H9 (cell line): Measurements from ENCODE around the gene POMGNT1. TPM values are rescaled to one million over a fixed set of nuclear protein-coding genes. Genes with fewer than 3 reads are reported as not detected.

Experiments
- DNase-seq: peaks from one replicate; pipeline ENCODE4 v3.0.0-alpha.2; 2017
- H2AFZ ChIP-seq: one replicate; pipeline ENCODE4 v1.6.1; 2013; ENCODE audit warnings: mild to moderate bottlenecking, low read length, control low read depth, moderate library complexity
- H2AK5ac ChIP-seq: 2 replicates; pipeline ENCODE4 v1.6.1; 2013; ENCODE audit warnings: low read length, control low read depth, mixed read lengths; ENCODE audit not compliant: insufficient read length
- H2BK120ac ChIP-seq: one replicate; pipeline ENCODE4 v1.6.1; 2013; ENCODE audit warnings: low read depth, mild to moderate bottlenecking, low read length, control low read depth, inconsistent platforms; ENCODE audit not compliant: poor library complexity, severe bottlenecking
- H2BK12ac ChIP-seq: 2 replicates; pipeline ENCODE4 v1.6.1; 2013; ENCODE audit warnings: low read length, control low read depth, mixed read lengths, low read depth; ENCODE audit not compliant: insufficient read length
- H2BK15ac ChIP-seq: 2 replicates; pipeline ENCODE4 v1.6.1; 2013; ENCODE audit warnings: low read depth, low read length, control low read depth
- H2BK20ac ChIP-seq: one replicate; pipeline ENCODE4 v1.6.1; 2013; ENCODE audit warnings: low read depth, mild to moderate bottlenecking, low read length, control low read depth, inconsistent platforms; ENCODE audit not compliant: poor library complexity, severe bottlenecking
- H2BK5ac ChIP-seq: 2 replicates; pipeline ENCODE4 v1.6.1; 2013; ENCODE audit warnings: low read length, control low read depth, mixed read lengths; ENCODE audit not compliant: insufficient read length
- H3K14ac ChIP-seq: 2 replicates; pipeline ENCODE4 v1.6.1; 2013; ENCODE audit warnings: low read length, control low read depth; ENCODE audit not compliant: insufficient read depth
- H3K18ac ChIP-seq: 2 replicates; pipeline ENCODE4 v1.6.1; 2013; ENCODE audit warnings: low read depth, mild to moderate bottlenecking, mixed read lengths, low read length, control low read depth; ENCODE audit not compliant: insufficient read length
- H3K23ac ChIP-seq: 2 replicates; pipeline ENCODE4 v1.6.1; 2013; ENCODE audit warnings: low read length, control low read depth, mixed read lengths, low read depth; ENCODE audit not compliant: insufficient read length
- H3K23me2 ChIP-seq: 2 replicates; pipeline ENCODE4 v1.6.1; 2013; ENCODE audit warnings: low read depth, mild to moderate bottlenecking, mixed read lengths, low read length, control low read depth; ENCODE audit not compliant: insufficient read length, poor library complexity, severe bottlenecking
- H3K27ac ChIP-seq: 2 replicates; pipeline ENCODE4 v1.5.1; 2013; ENCODE audit warnings: low read length, control low read depth, mixed read lengths, low read depth; ENCODE audit not compliant: insufficient read length
- H3K27me3 ChIP-seq: 2 replicates; pipeline ENCODE4 v1.6.1; 2013; ENCODE audit warnings: low read length, control low read depth, inconsistent platforms; ENCODE audit not compliant: insufficient read depth
- H3K4ac ChIP-seq: 2 replicates; pipeline ENCODE4 v1.6.1; 2013; ENCODE audit warnings: low read depth, mild to moderate bottlenecking, control low read depth, inconsistent platforms, low read length, moderate library complexity
- H3K4me1 ChIP-seq: 2 replicates; pipeline ENCODE4 v1.6.1; 2013; ENCODE audit warnings: low read length, control low read depth, inconsistent platforms; ENCODE audit not compliant: insufficient read depth
- H3K4me2 ChIP-seq: 2 replicates; pipeline ENCODE4 v1.6.1; 2013; ENCODE audit warnings: low read length, control low read depth, mixed read lengths; ENCODE audit not compliant: insufficient read length, insufficient read depth
- H3K56ac ChIP-seq: 2 replicates; pipeline ENCODE4 v1.6.1; 2013; ENCODE audit warnings: low read depth, mild to moderate bottlenecking, mixed read lengths, low read length, control low read depth; ENCODE audit not compliant: insufficient read length
- H3K79me1 ChIP-seq: 2 replicates; pipeline ENCODE4 v1.6.1; 2013; ENCODE audit warnings: low read depth, mild to moderate bottlenecking, moderate library complexity, low read length, control low read depth, inconsistent platforms; ENCODE audit not compliant: insufficient read depth, poor library complexity, severe bottlenecking
- H3K79me2 ChIP-seq: 2 replicates; pipeline ENCODE4 v1.6.1; 2013; ENCODE audit warnings: low read length, control low read depth, inconsistent platforms; ENCODE audit not compliant: insufficient read depth
- H3K9ac ChIP-seq: 2 replicates; pipeline ENCODE4 v1.6.1; 2013; ENCODE audit warnings: low read length, control low read depth, mixed read lengths; ENCODE audit not compliant: insufficient read length; ENCODE audit errors: extremely low read depth
- H3K9me3 ChIP-seq: one replicate; pipeline ENCODE4 v1.6.1; 2013; ENCODE audit warnings: low read depth, low read length, inconsistent platforms; ENCODE audit not compliant: control insufficient read depth
- H3T11ph ChIP-seq: one replicate; pipeline ENCODE4 v1.6.1; 2013; ENCODE audit warnings: mild to moderate bottlenecking, low read length, control low read depth, inconsistent platforms
- H4K20me1 ChIP-seq: one replicate; pipeline ENCODE4 v1.6.1; 2013; ENCODE audit not compliant: control insufficient read depth, insufficient read length, insufficient read depth
- H4K5ac ChIP-seq: 2 replicates; pipeline ENCODE4 v1.6.1; 2013; ENCODE audit warnings: low read depth, mild to moderate bottlenecking, mixed read lengths, low read length, control low read depth; ENCODE audit not compliant: insufficient read length
- H4K8ac ChIP-seq: replicated peaks from 2 replicates; pipeline ENCODE4 v1.6.1; 2013; ENCODE audit warnings: low read length, control low read depth, mixed read lengths, low read depth; ENCODE audit not compliant: insufficient read length
- H4K91ac ChIP-seq: 2 replicates; pipeline ENCODE4 v1.6.1; 2013; ENCODE audit warnings: low read depth, mild to moderate bottlenecking, moderate library complexity, mixed read lengths, low read length, control low read depth; ENCODE audit not compliant: insufficient read length
- H3K27ac Mint-ChIP-seq, 3 experiments: 2 replicates in 2 of 3; 3 replicates in 1 of 3; pipeline ENCODE4 v1.8.0; 2020 to 2021; ENCODE audit warnings: mixed read lengths in 3 of 3, mild to moderate bottlenecking in 1 of 3, moderate library complexity in 1 of 3
- H3K27me3 Mint-ChIP-seq: 2 replicates; pipeline ENCODE4 v1.8.0; 2021; ENCODE audit warnings: low read depth, mild to moderate bottlenecking, moderate library complexity, mixed read lengths
- H3K36me3 Mint-ChIP-seq, 3 experiments: 2 replicates in 2 of 3; 3 replicates in 1 of 3; pipeline ENCODE4 v1.8.0; 2020 to 2021; ENCODE audit warnings: low read depth in 3 of 3, mixed read lengths in 3 of 3; ENCODE audit not compliant: insufficient read depth in 1 of 3
- H3K4me1 Mint-ChIP-seq, 2 experiments: 2 replicates each; pipeline ENCODE4 v1.8.0; 2020; ENCODE audit warnings: mixed read lengths in 2 of 2
- H3K4me3 Mint-ChIP-seq, 2 experiments: 2 replicates in 1 of 2; 3 replicates in 1 of 2; pipeline ENCODE4 v1.8.0; 2020 to 2021; ENCODE audit warnings: mild to moderate bottlenecking in 2 of 2, mixed read lengths in 2 of 2, moderate library complexity in 1 of 2
- H3K9me3 Mint-ChIP-seq, 2 experiments: 2 replicates in 1 of 2; 3 replicates in 1 of 2; pipeline ENCODE4 v1.8.0; 2020; ENCODE audit warnings: mild to moderate bottlenecking in 2 of 2, mixed read lengths in 2 of 2, moderate library complexity in 1 of 2
- CTCF ChIP-seq: fragments of 200-600 bp; sonication (generic); conservative IDR thresholded peaks from 3 replicates; pipeline ENCODE4 v1.8.0; 2021; ENCODE audit warnings: antibody characterized with exemption, mild to moderate bottlenecking
- WGBS: extraction: QIAGEN DNeasy Blood & Tissue Kit; methylation state at CpG from one replicate; pipeline ENCODE4 v1.1.7; 2013; ENCODE audit warnings: missing lambda C conversion rate, low lambda C conversion rate, mixed read lengths; ENCODE audit not compliant: insufficient read length; ENCODE audit errors: extremely low coverage; 5-methylcytosine and 5-hydroxymethylcytosine counted together
- total RNA-seq: library from RNA; stranded (reverse); gene quantifications from 2 replicates; pipeline ENCODE4 v1.2.1, GENCODE V29; 2021

The POMGNT1 gene
- total RNA-seq, 1 experiment from 2014 or later, result 62.6 TPM

DNA sequence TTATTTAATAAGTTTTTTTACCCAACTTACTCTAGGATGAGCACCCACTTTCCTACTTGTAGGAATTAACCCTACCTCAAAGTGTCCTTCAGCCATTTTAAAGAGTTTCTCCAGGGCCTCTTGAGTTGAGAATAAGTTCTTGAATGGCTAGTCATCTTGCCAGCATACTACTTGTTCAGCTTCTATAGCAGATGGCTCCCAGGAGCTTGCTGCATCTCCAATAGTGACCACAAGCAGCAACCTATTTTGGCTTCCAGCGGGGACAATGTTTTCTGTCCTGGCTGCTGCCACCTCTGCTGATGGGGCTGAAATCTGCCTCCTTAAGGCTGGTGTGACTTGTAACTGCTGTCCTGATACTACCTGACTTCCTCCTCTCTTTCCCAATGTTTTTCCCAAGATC is 45.0 kb downstream of the POMGNT1 start:
- H3K4me2 ChIP-seq, result no peak overlapping the region
- no peaks in the 10 kb centered on the region for H3K79me1 ChIP-seq
- no peaks in the 10 kb centered on the region for H3K79me2 ChIP-seq
- no peak overlapping the region for H3K27ac ChIP-seq
- no peak for DNase-seq
- no peak overlapping the region for H2AFZ ChIP-seq
- H3K4me1 ChIP-seq, result no peaks in the 10 kb centered on the region; the same call in 1 of the 2 replicates
- H4K8ac ChIP-seq, result no peak overlapping the region
- no peak overlapping the region for H2BK15ac ChIP-seq
- H3K14ac ChIP-seq, result no peak overlapping the region
- H2AK5ac ChIP-seq, result no peak overlapping the region
- H3K4ac ChIP-seq, result no peak overlapping the region
- H3K18ac ChIP-seq, result no peak overlapping the region
- H3K56ac ChIP-seq, result no peak overlapping the region
- no peak overlapping the region for H3K23ac ChIP-seq
- H4K20me1 ChIP-seq, result no peaks in the 10 kb centered on the region
- no peaks in the 10 kb centered on the region for H3K27me3 ChIP-seq
- H4K91ac ChIP-seq, result no peak overlapping the region
- H3K9me3 ChIP-seq, result no peaks in the 10 kb centered on the region
- H2BK12ac ChIP-seq, result no peak overlapping the region
- Mint-ChIP-seq H3K9me3 (no peaks in the 10 kb centered on the region; a peak in 1 of 5 replicates), H3K27ac (no peak overlapping the region), H3K27me3 (no peaks in the 10 kb centered on the region), H3K36me3 (no peaks in the 10 kb centered on the region; a peak in 1 of 7 replicates), H3K4me3 (no peak overlapping the region), H3K4me1 (peaks cover 7 to 9% of the 10 kb centered on the region in 2 experiments)
- H4K5ac ChIP-seq, result no peak overlapping the region
- no peak for TF ChIP-seq CTCF
- no CpG with 5 or more reads among the region's 1 CpG for WGBS
- no peak overlapping the region for H2BK20ac ChIP-seq
- no peak overlapping the region for H2BK120ac ChIP-seq
- H3K23me2 ChIP-seq, result no peaks in the 10 kb centered on the region
- H3K9ac ChIP-seq, result no peak overlapping the region
- H2BK5ac ChIP-seq, result no peak overlapping the region
- no peak overlapping the region for H3T11ph ChIP-seq
